ENCODE measurements around the gene PCBP2. TPM values are rescaled to one million over a fixed set of nuclear protein-coding genes. Genes with fewer than 3 reads are reported as not detected.

PCBP2 gene
- total RNA-seq, 1 experiment from 2014 or later: 856 TPM

- TF ChIP-seq EGR1 (IDR thresholded peaks at IDR 0.05; ENCODE audit: low read depth) (no peak), CEBPB (IDR thresholded peaks at IDR 0.05; ENCODE audit: low read depth) (no peak), YY1 (IDR thresholded peaks at IDR 0.05; ENCODE audit: extremely low read depth, insufficient replicate concordance, low read depth, low read length) (no peak), CBX3 (IDR thresholded peaks at IDR 0.05; ENCODE audit: low read depth) (no peak), ZNF274 (IDR thresholded peaks at IDR 0.05; ENCODE audit: low read depth, low read length) (no peak), POLR2A (IDR thresholded peaks at IDR 0.05; ENCODE audit: borderline replicate concordance, extremely low read depth, insufficient read depth, insufficient read length) (no peak), JUND (IDR thresholded peaks at IDR 0.05) (no peak)
These were observed 40.3 kb downstream of the PCBP2 start (continued) for GRCh38 chr12:53492188-53492587.

GRCh38 chr12:53492830-53493609 lies 41.1 kb downstream of the PCBP2 start:
- peak; percentile 64 for DNase-seq (ENCODE audit: low read depth, low spot score)
- ChIA-PET RAD21 (ENCODE audit: low non-redundant PET in 1 of 2, low total read pairs in 2 of 2, uncharacterized antibody in 2 of 2, unreplicated experiment in 2 of 2) (no interaction called here), POLR2A (no interaction called here), CTCF (interaction anchor here (1.2 kb wide), 1 partner anchor 141 kb away, joined by 3 read pairs; no protein-coding TSS in a partner anchor)
- Histone ChIP-seq H3K36me3 (ENCODE audit: control insufficient read depth in 1 of 2, insufficient read depth in 2 of 2, low read length in 2 of 2) (no peaks in the 10 kb centered on the region), H3K4me3 (replicated peaks in 1 of 2; ENCODE audit: low read depth in 1 of 2, low read length in 2 of 2) (peak overlapping the region; percentile 41 to 59), H3K27me3 (ENCODE audit: insufficient read depth, low read length) (no peaks in the 10 kb centered on the region), H3K9me3 (ENCODE audit: control insufficient read depth in 1 of 2, insufficient read depth in 1 of 2, low read depth in 1 of 2, low read length in 2 of 2) (no peaks in the 10 kb centered on the region), H3K4me1 (ENCODE audit: control insufficient read depth in 1 of 2, insufficient read depth in 2 of 2, low read length in 2 of 2) (peaks cover 14 to 28% of the 10 kb centered on the region in 2 experiments), H3K27ac (ENCODE audit: low read depth, low read length) (peak overlapping the region; percentile 41), H3K79me2 (ENCODE audit: insufficient read depth, low read length) (no peaks in the 10 kb centered on the region), H3K4me2 (ENCODE audit: low read length) (peak overlapping the region; percentile 89), H3K9me2 (ENCODE audit: insufficient read depth) (no peaks in the 10 kb centered on the region), H2AFZ (ENCODE audit: low read depth, low read length, poor library complexity, severe bottlenecking) (no peak overlapping the region), H3K9ac (ENCODE audit: low read length) (peak overlapping the region; percentile 56), H4K20me1 (ENCODE audit: insufficient read depth) (no peaks in the 10 kb centered on the region)
- intact Hi-C loops (cut with micrococcal nuclease): no loop called here
- peak; percentile 92 for ATAC-seq
- BruUV-seq (replicated peaks): no TSS peak
- TF ChIP-seq ELF1 (IDR thresholded peaks at IDR 0.05; ENCODE audit: borderline replicate concordance, low read depth) (no peak), POLR2AphosphoS5 (IDR thresholded peaks at IDR 0.05; ENCODE audit: low read depth, low read length) (peak; percentile 81), SP1 (IDR thresholded peaks at IDR 0.05; ENCODE audit: low read depth) (no peak)
